K562 (cell line): ENCODE measurements around the gene SULT1A2.

Source experiments
- CTCF ChIP-seq, 3 experiments: IDR thresholded peaks in 2 of 3; conservative IDR thresholded peaks in 1 of 3; 2 replicates each; pipeline ENCODE4 v1.5.1; 2011 to 2012; ENCODE audit warnings: low read length in 3 of 3, mild to moderate bottlenecking in 3 of 3, control low read depth in 2 of 3, improper control_type of control experiment in 1 of 3, inconsistent platforms in 1 of 3, low read depth in 1 of 3, mixed read lengths in 1 of 3, moderate library complexity in 1 of 3; ENCODE audit not compliant: insufficient read depth in 2 of 3
- GABPA ChIP-seq: fragments of 200-800 bp; sonication (Bioruptor generic); conservative IDR thresholded peaks from 2 replicates; pipeline ENCODE4 v1.6.1; 2016; ENCODE audit warnings: low read depth, missing genetic modification characterization, missing compliant biosample characterization
- HDGF ChIP-seq: fragments of 450-650 bp; IDR thresholded peaks from 2 replicates; pipeline ENCODE4 v1.6.1; 2016
- POLR2A ChIP-seq: fragments of 450-650 bp; conservative IDR thresholded peaks from 2 replicates; pipeline ENCODE4 v1.6.1; 2016
- POLR2AphosphoS5 ChIP-seq: IDR thresholded peaks from 2 replicates; pipeline ENCODE4 v1.6.1; 2011; ENCODE audit warnings: mild to moderate bottlenecking, low read depth, low read length, moderate library complexity; ENCODE audit not compliant: control insufficient read depth, insufficient read depth
- SMARCA4 ChIP-seq: fragments of 450-650 bp; IDR thresholded peaks from 2 replicates; pipeline ENCODE4 v1.6.1; 2016
- U2AF2 ChIP-seq: fragments of 200-400 bp; formaldehyde crosslinking; optimal IDR thresholded peaks from 2 replicates; pipeline ENCODE3; 2017; ENCODE audit warnings: low read depth, mild to moderate bottlenecking, low read length
- XRCC3 ChIP-seq: fragments of 450-650 bp; IDR thresholded peaks from 2 replicates; pipeline ENCODE4 v1.6.1; 2017; ENCODE audit warnings: mild to moderate bottlenecking, moderate library complexity
- TF ChIP-seq, protein P1 (sequence below): sonication (generic); formaldehyde crosslinking; IDR thresholded peaks from 2 replicates; pipeline ENCODE4 v1.9.0; 2022; ENCODE audit warnings: mild to moderate bottlenecking, missing genetic modification reagents
- TF ChIP-seq, protein P2 (sequence below): sonication (generic); formaldehyde crosslinking; IDR thresholded peaks from 2 replicates; pipeline ENCODE4 v1.9.0; 2022; ENCODE audit warnings: mild to moderate bottlenecking, missing genetic modification reagents

DNA sequence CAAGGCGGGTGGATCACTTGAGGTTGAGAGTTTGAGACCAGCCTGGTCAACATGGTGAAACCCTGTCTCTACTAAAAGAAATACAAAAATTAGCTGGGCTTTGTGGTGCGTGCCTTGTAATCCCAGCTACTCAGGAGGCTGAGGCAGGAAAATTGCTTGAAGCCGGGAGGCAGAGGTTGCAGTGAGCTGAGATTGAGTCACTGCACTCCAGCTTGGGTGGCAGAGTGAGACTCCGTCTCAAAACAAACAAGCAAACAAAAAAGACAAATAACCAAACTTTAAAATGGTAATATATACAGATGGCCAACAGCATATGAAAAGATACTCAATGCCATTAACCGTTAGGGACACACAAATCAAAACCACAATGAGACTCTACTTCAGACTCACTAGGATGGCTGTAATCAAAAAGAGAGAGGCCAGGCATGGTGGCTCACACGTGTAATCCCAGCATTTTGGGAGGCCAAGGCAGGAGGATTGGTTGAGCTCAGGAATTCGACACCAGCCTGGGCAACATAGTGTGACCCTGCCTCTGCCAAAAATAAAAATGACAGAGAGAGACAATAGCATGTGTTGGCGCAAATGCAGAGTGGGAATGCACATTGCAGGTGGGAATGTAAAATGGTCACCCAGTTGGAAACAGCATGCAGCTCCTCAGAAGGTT is 21.3 kb downstream of the SULT1A2 start:
- no peak for TF ChIP-seq POLR2AphosphoS5
- TF ChIP-seq, protein P1, sequence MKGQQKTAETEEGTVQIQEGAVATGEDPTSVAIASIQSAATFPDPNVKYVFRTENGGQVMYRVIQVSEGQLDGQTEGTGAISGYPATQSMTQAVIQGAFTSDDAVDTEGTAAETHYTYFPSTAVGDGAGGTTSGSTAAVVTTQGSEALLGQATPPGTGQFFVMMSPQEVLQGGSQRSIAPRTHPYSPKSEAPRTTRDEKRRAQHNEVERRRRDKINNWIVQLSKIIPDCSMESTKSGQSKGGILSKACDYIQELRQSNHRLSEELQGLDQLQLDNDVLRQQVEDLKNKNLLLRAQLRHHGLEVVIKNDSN (CRISPR knock-in tag) = no peak
- TF ChIP-seq, protein P2, sequence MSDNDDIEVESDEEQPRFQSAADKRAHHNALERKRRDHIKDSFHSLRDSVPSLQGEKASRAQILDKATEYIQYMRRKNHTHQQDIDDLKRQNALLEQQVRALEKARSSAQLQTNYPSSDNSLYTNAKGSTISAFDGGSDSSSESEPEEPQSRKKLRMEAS = no peak
- no peak for TF ChIP-seq CTCF (IDR thresholded peaks at IDR 0.05 in 2 of 3, conservative IDR thresholded peaks at IDR 0.05 in 1 of 3; ENCODE audit: insufficient read depth in 2 of 3, low read depth in 1 of 3, low read length in 3 of 3)
- TF ChIP-seq U2AF2 = no peak
- TF ChIP-seq GABPA = no peak
- TF ChIP-seq XRCC3 = no peak
- no peak for TF ChIP-seq POLR2A
- TF ChIP-seq HDGF = no peak
- TF ChIP-seq SMARCA4 = no peak
